ENCODE results near the gene NSF.

- TF ChIP-seq, protein P1, sequence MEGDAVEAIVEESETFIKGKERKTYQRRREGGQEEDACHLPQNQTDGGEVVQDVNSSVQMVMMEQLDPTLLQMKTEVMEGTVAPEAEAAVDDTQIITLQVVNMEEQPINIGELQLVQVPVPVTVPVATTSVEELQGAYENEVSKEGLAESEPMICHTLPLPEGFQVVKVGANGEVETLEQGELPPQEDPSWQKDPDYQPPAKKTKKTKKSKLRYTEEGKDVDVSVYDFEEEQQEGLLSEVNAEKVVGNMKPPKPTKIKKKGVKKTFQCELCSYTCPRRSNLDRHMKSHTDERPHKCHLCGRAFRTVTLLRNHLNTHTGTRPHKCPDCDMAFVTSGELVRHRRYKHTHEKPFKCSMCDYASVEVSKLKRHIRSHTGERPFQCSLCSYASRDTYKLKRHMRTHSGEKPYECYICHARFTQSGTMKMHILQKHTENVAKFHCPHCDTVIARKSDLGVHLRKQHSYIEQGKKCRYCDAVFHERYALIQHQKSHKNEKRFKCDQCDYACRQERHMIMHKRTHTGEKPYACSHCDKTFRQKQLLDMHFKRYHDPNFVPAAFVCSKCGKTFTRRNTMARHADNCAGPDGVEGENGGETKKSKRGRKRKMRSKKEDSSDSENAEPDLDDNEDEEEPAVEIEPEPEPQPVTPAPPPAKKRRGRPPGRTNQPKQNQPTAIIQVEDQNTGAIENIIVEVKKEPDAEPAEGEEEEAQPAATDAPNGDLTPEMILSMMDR (IDR thresholded peaks at IDR 0.05), result no peak
- TF ChIP-seq POLR2A (IDR thresholded peaks at IDR 0.05), result no peak
Measured at GRCh38 chr17:46736100-46736499, 145.6 kb downstream of the NSF start.
